PFSK-1 (cell line): Measurements from ENCODE around the gene BCAP31.

Experiments used
- POLR2AphosphoS5 ChIP-seq: IDR thresholded peaks from 2 replicates; pipeline ENCODE4 v1.6.1; 2012; ENCODE audit warnings: low read depth, mild to moderate bottlenecking, control low read depth, low read length, moderate library complexity
- TF ChIP-seq, protein P1 (sequence below), 2 experiments: IDR thresholded peaks; 2 replicates each; pipeline versions ENCODE4 v1.6.1 to v1.8.0; 2011 to 2012; ENCODE audit warnings: low read depth in 2 of 2, low read length in 2 of 2, control low read depth in 1 of 2, inconsistent platforms in 1 of 2, mild to moderate bottlenecking in 1 of 2, moderate library complexity in 1 of 2; ENCODE audit not compliant: insufficient read depth in 1 of 2

DNA sequence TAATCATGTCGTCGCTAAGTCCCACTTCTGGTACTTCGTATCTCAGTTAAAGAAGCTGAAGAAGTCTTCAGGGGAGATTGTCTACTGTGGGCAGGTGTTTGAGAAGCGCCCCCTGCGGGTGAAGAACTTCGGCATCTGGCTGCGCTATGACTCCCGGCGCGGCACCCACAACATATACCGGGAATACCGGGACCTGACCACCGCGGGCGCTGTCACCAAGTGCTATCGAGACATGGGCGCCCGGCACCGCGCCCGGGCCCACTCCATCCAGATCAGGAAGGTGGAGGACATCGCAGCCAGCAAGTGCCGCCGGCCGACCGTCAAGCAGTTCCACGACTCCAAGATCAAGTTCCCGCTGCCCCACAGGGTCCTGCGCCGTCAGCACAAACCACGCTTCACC, 61.9 kb downstream of the BCAP31 start:
- no peak for TF ChIP-seq POLR2AphosphoS5
- TF ChIP-seq, protein P1, sequence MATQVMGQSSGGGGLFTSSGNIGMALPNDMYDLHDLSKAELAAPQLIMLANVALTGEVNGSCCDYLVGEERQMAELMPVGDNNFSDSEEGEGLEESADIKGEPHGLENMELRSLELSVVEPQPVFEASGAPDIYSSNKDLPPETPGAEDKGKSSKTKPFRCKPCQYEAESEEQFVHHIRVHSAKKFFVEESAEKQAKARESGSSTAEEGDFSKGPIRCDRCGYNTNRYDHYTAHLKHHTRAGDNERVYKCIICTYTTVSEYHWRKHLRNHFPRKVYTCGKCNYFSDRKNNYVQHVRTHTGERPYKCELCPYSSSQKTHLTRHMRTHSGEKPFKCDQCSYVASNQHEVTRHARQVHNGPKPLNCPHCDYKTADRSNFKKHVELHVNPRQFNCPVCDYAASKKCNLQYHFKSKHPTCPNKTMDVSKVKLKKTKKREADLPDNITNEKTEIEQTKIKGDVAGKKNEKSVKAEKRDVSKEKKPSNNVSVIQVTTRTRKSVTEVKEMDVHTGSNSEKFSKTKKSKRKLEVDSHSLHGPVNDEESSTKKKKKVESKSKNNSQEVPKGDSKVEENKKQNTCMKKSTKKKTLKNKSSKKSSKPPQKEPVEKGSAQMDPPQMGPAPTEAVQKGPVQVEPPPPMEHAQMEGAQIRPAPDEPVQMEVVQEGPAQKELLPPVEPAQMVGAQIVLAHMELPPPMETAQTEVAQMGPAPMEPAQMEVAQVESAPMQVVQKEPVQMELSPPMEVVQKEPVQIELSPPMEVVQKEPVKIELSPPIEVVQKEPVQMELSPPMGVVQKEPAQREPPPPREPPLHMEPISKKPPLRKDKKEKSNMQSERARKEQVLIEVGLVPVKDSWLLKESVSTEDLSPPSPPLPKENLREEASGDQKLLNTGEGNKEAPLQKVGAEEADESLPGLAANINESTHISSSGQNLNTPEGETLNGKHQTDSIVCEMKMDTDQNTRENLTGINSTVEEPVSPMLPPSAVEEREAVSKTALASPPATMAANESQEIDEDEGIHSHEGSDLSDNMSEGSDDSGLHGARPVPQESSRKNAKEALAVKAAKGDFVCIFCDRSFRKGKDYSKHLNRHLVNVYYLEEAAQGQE (IDR thresholded peaks at IDR 0.05; ENCODE audit: insufficient read depth in 1 of 2, low read depth in 2 of 2, low read length in 2 of 2) = no peak
